NCI-H2107 treated with DMSO at 0.1 percent for 48 hours (cell line): ENCODE data around the gene CNFN.
"Not testable (repeated sequence)": the region's sequence is repeated elsewhere in the genome, so short reads cannot be mapped to it uniquely, and the experiment has no call there.

Source experiments
- DNase-seq: peaks from one replicate; lab custom pipeline; 2025; ENCODE audit not compliant: unreplicated experiment; lab: John Stamatoyannopoulos, UW

CNFN gene

DNA sequence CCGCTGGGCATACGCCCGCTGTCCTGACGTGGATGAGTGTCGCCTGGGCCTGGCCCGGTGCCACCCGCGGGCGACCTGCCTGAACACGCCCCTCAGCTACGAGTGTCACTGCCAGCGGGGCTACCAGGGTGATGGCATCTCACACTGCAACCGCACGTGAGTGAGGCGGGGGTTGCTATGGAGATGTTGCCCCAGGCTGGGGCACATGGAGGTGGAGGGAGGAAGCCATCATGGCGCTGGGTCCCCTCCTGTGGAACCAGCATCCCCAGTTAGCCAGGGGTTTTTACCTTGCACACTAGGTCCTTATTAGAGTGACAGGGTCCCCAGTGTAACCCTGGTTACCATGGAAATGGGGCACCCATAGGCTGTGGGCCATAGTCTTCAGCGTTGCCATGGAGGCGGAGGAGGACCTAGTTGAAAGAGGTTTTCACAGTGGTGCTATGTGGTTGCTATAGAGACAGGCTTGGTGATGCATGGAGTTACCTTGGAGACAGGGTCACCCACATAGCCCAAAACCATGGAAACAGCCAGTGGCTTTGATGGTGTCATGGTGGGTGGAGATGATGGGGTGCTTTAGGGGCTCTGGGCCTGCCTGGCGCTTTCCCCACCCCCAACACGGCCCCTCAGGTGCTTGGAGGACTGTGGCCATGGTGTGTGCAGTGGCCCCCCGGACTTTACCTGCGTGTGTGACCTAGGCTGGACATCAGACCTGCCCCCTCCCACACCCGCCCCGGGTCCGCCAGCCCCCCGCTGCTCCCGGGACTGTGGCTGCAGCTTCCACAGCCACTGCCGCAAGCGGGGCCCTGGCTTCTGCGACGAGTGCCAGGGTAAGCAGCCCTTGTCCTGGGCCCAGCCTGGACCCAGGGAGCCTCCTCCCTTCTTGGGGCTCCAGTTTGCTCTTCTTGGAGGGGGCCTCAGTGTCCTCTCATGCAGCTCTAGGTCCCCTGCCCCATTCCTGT, 37.5 kb downstream of the CNFN start:
- DNase-seq = no peak

- DNase-seq = no peak
Measured at GRCh38 chr19:42351079-42351735, 38.9 kb downstream of the CNFN start.

- DNase-seq = no peak
Measured at GRCh38 chr19:42350417-42350816, 39.7 kb downstream of the CNFN start.

GRCh38 chr19:42349378-42350107, 40.6 kb downstream of the CNFN start:
- DNase-seq = no peak

DNA sequence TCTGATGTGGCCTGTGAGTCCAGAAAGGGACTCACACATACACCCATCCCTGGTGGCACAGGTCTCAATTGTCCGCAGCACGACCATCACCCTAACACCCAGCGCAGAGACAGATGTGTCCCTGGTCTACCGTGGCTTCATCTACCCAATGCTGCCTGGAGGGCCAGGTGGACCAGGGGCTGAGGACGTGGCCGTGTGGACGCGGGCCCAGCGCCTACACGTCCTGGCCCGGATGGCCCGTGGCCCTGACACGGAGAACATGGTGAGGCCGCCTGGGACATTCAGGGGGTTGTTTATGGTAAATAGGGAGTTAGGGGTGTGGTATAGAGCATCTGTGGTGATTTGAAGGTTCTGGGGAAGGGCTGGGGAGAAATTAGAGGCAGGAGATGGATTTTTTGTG, 41.9 kb downstream of the CNFN start:
- DNase-seq = no peak

DNA sequence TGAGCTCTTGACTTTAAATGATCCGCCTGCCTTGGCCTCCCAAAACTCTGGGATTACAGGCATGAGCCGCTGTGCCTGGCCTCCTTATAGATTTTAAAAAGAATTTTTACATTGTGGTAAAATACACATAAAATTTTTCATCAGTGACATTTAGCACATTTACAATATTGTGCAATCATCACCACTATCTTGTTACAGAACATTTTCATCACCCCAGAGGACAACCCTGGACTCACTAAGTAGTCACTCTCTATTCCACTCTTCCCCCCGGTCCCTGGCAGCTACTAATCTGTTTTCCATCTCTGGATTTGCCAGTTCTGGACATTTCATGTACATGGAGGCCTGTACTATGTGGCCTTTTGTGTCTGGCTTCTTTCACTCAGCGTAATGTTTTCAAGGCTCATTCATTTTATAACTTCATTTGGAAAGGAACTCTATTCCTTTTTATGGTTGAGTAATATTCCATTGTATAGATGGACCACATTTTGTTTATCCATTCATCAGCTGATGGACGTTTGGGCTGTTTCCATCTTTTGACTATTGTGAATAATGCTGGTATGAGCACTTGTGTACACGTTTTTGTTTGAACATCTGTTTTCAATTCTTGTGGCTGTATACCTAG, 44.8 kb downstream of the CNFN start:
- DNase-seq = no peak

- no peak for DNase-seq
Measured at GRCh38 chr19:42344336-42344893, 45.7 kb downstream of the CNFN start.

DNA sequence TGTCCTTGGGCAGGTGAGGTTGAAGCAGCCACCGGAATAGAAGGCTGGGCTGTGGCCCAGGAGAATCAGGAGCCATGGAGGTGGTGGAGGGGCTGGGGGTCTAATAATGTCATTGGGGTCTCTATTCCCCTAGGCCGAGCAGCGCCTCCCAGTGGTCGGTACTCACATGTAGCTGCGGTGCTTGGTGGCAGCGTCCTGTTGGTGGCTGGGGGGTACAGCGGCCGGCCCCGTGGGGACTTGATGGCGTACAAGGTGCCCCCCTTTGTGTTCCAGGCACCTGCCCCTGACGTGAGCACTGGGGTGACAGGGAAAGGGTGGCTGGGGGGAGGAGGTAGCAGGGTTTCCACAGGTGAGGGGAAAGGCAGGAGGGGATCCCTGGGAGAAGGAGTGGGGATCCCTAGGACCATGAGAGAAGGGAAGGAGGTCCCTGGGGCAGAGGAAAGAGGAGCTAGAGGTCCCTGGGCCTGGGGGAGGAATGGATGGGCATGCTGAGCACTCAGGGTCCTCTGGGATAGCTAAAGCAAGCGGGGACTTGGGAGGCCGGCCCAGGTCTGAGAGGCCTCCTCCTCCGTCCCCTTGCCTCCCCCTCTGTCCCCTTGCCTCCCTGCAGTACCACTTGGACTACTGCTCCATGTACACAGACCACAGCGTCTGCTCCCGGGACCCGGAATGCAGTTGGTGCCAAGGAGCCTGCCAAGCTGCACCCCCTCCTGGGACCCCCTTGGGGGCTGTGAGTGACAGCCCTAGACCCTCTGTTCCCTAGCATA, 46.6 kb downstream of the CNFN start:
- DNase-seq = no peak

GRCh38 chr19:42339922-42340321, 50.2 kb downstream of the CNFN start:
- DNase-seq = not testable (repeated sequence)

DNA sequence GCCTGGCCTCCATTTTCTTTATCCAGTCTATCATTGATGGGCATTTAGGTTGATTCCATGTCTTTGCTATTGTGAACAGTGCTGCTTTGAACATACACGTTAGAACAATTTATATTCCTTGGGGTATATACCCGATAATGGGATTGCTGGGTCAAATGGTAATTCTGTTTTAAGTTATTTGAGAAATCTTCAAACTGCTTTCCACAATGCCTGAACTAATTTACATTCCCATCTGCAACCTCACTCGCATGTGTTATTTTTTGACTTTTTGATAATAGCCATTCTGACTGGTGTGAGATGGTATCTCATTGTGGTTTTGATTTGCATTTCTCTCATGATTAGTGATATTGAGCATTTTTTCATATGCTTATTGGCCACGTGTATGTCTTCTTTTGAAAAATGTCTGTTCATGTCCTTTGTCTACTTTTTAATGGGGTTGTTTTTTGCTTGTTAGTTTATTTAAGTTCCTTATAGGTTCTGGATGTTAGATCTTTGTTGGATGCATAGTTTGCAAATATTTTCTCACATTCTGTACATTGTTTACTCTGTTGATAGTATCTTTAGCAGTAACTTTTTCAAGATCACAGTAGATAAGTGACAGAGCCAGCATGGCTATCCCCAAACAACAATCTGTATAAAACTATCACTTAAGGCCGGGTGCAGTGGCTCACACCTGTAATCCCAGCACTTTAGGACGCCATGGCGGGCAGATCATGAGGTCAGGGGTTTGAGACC, 50.8 kb downstream of the CNFN start:
- not testable (repeated sequence) for DNase-seq
